KOPT-K1 (cell line): Measurements from ENCODE around the gene NUP153.
"Not testable (repeated sequence)": the region's sequence is repeated elsewhere in the genome, so short reads cannot be mapped to it uniquely, and the experiment has no call there.

Experiments used
- H3K27ac ChIP-seq: fragments of 200-600 bp; sonication (generic); 2 replicates; pipeline ENCODE4 v1.5.1; 2016; ENCODE audit warnings: antibody characterized with exemption, mild to moderate bottlenecking, low read depth, low read length; ENCODE audit not compliant: poor library complexity, severe bottlenecking
- H3K36me3 ChIP-seq: fragments of 200-600 bp; sonication (generic); 2 replicates; pipeline ENCODE4 v1.5.1; 2017; ENCODE audit warnings: antibody characterized with exemption, mild to moderate bottlenecking, low read length, moderate library complexity; ENCODE audit not compliant: insufficient read depth
- H3K9me3 ChIP-seq: fragments of 200-600 bp; sonication (generic); 2 replicates; pipeline ENCODE4 v1.5.1; 2017; ENCODE audit warnings: antibody characterized with exemption, low read length, mild to moderate bottlenecking; ENCODE audit not compliant: insufficient read depth, poor library complexity, severe bottlenecking

The NUP153 gene

DNA sequence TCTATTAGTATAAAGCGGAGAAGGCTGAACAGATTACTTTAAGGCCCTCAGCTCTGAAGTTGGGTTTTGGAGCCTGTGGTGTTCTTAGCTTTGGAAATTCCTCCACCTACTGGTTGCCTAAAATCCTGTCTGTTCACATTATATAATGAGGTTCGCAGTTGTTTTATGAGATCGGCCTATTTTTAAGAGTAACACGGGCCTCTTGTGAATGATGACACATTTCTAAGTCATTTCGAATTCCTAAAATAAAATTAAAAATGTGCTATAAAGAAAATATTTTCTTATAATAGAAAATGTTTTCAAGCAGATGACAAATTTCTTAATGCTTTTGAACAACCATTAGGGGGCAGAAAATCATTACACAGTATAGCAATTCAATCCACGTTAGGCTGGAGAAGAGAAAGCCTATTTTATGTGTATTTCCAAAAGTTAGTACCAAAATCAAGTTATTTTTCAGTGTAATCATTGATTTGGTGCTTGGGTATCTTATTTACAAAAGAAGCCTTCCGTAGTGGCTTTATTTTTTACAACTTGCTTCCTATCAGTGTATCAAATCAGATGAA lies 122.4 kb downstream of the NUP153 start:
- no peaks in the 10 kb centered on the region for H3K9me3 ChIP-seq
- H3K27ac ChIP-seq = no peak overlapping the region
- no peaks in the 10 kb centered on the region for H3K36me3 ChIP-seq

DNA sequence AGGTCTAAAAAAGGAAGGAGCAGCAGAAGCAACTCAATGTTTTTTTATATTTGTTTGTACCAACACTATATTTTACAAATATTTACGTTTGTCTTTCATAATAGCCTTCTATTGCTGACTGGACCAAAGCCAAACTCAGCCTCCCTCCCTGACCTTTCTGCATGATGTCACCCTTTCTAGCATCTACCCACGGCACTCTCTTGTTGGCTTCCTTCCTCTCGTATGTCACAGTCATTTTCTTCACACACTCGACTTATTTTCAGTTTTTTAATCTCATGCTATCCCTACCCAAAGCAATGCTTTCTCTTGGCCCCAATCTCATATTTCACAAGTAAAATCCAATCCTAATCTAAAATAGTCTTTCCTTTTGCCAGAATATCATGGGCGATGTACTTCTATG lies 122.9 kb downstream of the NUP153 start:
- no peaks in the 10 kb centered on the region for H3K9me3 ChIP-seq
- H3K27ac ChIP-seq = no peak overlapping the region

DNA sequence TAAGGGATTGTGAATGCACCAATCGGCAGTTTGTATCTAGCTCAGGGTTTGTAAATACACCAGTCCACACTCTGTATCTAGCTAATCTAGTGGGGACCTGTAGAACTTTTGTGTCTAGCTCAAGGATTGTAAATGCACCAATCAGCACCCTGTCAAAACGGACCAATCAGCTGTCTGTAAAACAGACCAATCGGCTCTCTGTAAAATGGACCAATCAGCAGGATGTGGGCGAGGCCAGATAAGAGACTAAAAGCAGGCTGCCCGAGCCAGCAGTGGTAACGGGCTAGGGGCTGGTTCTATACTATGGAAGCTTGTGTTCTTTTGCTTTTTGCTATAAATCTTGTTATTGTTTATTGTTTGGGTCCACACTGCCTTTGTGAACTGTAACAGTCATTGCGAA lies 125.4 kb downstream of the NUP153 start:
- H3K27ac ChIP-seq, H3K36me3 ChIP-seq: not testable (repeated sequence)
- peaks cover 12% of the 10 kb centered on the region for H3K9me3 ChIP-seq

More for the DNA sequence above, 122.9 kb downstream of the NUP153 start:
- no peaks in the 10 kb centered on the region for H3K36me3 ChIP-seq

DNA sequence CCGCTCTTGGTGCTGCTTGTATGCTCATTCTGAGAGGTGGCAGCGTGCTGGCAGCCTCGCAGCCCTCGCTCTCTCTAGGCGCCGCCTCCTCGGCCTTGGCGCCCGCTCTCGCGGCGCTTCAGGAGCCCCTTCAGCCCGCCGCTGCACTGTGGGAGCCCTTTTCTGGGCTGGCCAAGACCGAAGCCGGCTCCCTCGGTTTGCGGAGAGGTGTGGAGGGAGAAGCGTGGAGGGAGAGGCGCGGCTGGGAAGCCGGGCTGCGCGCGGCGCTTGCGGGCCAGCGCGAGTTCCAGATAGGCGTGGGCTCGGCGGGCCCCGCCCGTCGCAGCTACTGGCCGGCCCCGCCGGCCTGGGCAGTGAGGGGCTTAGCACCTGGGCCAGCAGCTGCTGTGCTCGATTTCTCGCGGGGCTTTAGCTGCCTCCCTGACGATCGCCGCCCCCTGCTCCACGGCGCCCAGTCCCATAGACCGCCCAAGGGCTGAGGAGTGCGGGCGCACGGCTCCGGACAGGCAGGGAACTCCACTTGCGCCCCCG lies 126.1 kb downstream of the NUP153 start:
- no peaks in the 10 kb centered on the region for H3K36me3 ChIP-seq

DNA sequence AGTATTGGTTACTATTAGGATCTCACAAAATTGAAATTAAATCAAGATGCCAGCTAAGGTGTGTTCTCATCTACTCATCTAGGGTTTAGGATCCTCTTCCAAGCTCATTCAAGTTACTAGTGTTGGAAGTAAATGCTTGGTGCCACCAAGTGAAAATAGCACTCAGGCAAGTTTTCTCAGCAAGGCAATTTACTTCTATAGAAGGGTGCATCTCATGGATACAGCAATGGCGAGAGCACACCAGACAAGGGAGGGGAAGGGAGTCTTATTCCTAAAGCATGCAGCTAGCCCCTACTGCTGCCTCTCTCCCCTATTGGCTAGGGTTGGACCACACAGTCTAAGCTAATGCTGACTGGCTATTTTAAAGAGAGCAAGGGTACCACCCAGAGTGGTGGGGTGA lies 129.7 kb downstream of the NUP153 start:
- H3K36me3 ChIP-seq = no peaks in the 10 kb centered on the region
- H3K9me3 ChIP-seq = peaks cover 12% of the 10 kb centered on the region
- no peak overlapping the region for H3K27ac ChIP-seq

More for the DNA sequence above, 126.1 kb downstream of the NUP153 start:
- H3K27ac ChIP-seq = no peak overlapping the region
- peaks cover 12% of the 10 kb centered on the region for H3K9me3 ChIP-seq

- H3K36me3 ChIP-seq = no peaks in the 10 kb centered on the region
- no peak overlapping the region for H3K27ac ChIP-seq
- H3K9me3 ChIP-seq = peaks cover 12% of the 10 kb centered on the region
Observed at GRCh38 chr6:17574866-17575560, 131.7 kb downstream of the NUP153 start.

DNA sequence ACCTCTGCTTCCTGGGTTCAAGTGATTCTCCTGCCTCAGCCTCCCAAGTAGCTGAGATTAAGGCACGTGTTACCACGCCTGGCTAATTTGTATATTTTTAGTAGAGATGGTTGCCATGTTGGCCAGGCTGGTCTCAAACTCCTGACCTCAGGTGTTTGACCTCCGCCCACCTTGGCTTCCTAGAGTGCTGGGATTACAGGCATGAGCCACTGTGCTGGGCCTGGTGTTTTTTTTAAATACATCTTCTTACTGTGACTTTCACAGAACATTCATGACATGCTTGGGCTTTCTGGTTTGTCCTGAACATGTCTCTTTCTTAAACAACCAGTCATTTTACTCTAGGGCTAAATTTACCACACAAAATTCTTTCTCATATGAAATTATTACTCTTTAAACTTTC lies 141.3 kb downstream of the NUP153 start:
- Histone ChIP-seq H3K27ac (no peak overlapping the region), H3K9me3 (peaks cover 20% of the 10 kb centered on the region), H3K36me3 (no peaks in the 10 kb centered on the region)
